Activated naive CD4-positive, alpha-beta T cell treated with anti-CD3 and anti-CD28 coated beads for 36 hours (primary cell): ENCODE results near the gene NRAP. TPM values are rescaled to one million over a fixed set of nuclear protein-coding genes. Genes with fewer than 3 reads are reported as not detected.

Experiments used
- CTCF ChIA-PET: fragments of 350-600 bp; sonication (Branson Sonifier 250); formaldehyde crosslinking; loops from one replicate; lab custom pipeline; 2021; ENCODE audit warnings: antibody characterized with exemption; lab: Charles Lee
- DNase-seq: peaks from one replicate; pipeline ENCODE4 v3.0.0-alpha.2; 2020
- H3K27ac Mint-ChIP-seq: one replicate; pipeline ENCODE4 v1.8.0; 2021; ENCODE audit warnings: mild to moderate bottlenecking, mixed read lengths
- H3K27me3 Mint-ChIP-seq: one replicate; pipeline ENCODE4 v1.8.0; 2021; ENCODE audit warnings: low read depth, mixed read lengths
- H3K36me3 Mint-ChIP-seq: one replicate; pipeline ENCODE4 v1.8.0; 2021; ENCODE audit warnings: low read depth, mixed read lengths
- H3K4me1 Mint-ChIP-seq: one replicate; pipeline ENCODE4 v1.8.0; 2021; ENCODE audit warnings: low read depth, mixed read lengths
- H3K4me3 Mint-ChIP-seq: one replicate; pipeline ENCODE4 v1.8.0; 2021; ENCODE audit warnings: mild to moderate bottlenecking, moderate library complexity, mixed read lengths
- H3K9me3 Mint-ChIP-seq: one replicate; pipeline ENCODE4 v1.8.0; 2021; ENCODE audit warnings: mixed read lengths
- intact Hi-C: fragments of 100-400 bp; cut with micrococcal nuclease; formaldehyde crosslinking; loops from one replicate; pipeline ENCODE4 v1.15.1; 2023
- total RNA-seq, 2 experiments: library from RNA; stranded (reverse); gene quantifications; one replicate each; pipeline ENCODE4 v1.2.3, GENCODE V29; 2021

Gene NRAP
- total RNA-seq, 2 experiments from 2014 or later: not detected

DNA sequence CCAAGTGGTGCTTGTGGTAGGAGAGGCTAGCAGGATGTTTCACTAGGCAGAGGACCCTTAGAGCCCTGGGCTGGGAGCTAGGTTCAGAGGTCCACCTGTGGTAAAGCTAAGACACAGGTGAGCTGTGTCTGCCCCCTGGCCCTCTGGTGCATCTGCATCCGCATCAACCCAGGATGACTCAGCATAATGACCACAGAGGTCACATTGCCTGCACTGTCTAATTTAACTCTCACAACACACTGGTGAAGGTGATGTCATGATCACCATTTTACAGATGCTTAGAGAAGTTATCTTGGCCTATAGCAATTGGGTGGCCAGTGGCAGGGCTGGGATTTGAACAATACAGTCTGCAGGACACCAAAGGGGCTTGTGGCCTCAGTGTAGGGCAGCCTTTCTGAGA, 77.9 kb downstream of the NRAP start:
- H3K9me3 Mint-ChIP-seq: no peaks in the 10 kb centered on the region
- no peaks in the 10 kb centered on the region for H3K36me3 Mint-ChIP-seq
- CTCF ChIA-PET: interaction anchor here (0.5 kb wide), 1 partner anchor 307 kb away, joined by 3 read pairs; no protein-coding TSS in a partner anchor
- H3K4me3 Mint-ChIP-seq: no peak overlapping the region
- peaks cover 18% of the 10 kb centered on the region for H3K27me3 Mint-ChIP-seq
- no peak overlapping the region for H3K27ac Mint-ChIP-seq
- DNase-seq: no peak
- intact Hi-C loops: no loop called here
- H3K4me1 Mint-ChIP-seq: no peaks in the 10 kb centered on the region

DNA sequence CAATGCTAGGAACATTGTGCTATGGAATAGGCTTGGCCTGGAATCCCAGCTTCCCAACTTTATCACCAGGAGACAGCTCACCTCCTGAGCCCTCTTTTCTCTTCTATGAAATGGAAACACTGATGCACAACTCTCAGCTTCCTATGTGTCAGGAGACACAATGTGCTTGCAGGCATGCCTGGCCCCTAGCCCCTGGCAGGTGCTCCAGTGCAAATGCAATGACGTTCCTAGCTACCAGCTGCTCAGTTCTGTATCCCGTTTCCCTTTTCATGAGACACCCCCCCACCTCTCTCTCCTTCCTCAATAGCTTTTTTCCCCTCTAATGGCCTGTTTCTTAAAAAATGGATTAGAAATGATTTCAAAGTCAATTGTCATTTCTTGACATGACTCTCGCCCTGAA, 80.3 kb downstream of the NRAP start:
- H3K27ac Mint-ChIP-seq: no peak overlapping the region
- no peaks in the 10 kb centered on the region for H3K36me3 Mint-ChIP-seq
- H3K27me3 Mint-ChIP-seq: peaks cover 19% of the 10 kb centered on the region
- intact Hi-C loops: no loop called here
- no peaks in the 10 kb centered on the region for H3K9me3 Mint-ChIP-seq
- no peaks in the 10 kb centered on the region for H3K4me1 Mint-ChIP-seq
- H3K4me3 Mint-ChIP-seq: no peak overlapping the region
- CTCF ChIA-PET: interaction anchor here (1.2 kb wide), 1 partner anchor 17 kb away, joined by 3 read pairs; no protein-coding TSS in a partner anchor
- no peak for DNase-seq

DNA sequence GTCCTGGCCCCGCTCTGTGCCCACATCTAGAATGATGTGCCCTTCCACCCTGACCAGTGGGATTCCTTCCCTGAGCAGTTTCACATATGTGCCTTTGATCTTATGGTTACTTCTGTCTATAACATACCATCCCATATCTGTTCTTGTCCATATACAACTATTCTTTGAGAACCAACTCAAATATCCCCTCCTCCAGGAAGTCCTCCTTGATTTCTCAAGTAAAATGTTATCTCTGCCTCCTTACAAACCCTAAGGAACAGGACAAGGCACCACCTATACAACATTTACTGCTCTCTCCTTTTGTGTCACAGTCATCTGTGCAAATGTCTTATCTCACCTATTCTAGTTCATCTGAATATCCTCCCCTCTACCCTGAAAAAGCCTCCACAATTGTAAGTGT, 82.7 kb downstream of the NRAP start:
- H3K4me1 Mint-ChIP-seq: no peaks in the 10 kb centered on the region
- H3K27me3 Mint-ChIP-seq: peaks cover 23% of the 10 kb centered on the region
- no peak overlapping the region for H3K27ac Mint-ChIP-seq
- no peak overlapping the region for H3K4me3 Mint-ChIP-seq
- DNase-seq: no peak
- CTCF ChIA-PET: no interaction called here
- H3K9me3 Mint-ChIP-seq: no peaks in the 10 kb centered on the region
- intact Hi-C loops: no loop called here
- no peaks in the 10 kb centered on the region for H3K36me3 Mint-ChIP-seq

DNA sequence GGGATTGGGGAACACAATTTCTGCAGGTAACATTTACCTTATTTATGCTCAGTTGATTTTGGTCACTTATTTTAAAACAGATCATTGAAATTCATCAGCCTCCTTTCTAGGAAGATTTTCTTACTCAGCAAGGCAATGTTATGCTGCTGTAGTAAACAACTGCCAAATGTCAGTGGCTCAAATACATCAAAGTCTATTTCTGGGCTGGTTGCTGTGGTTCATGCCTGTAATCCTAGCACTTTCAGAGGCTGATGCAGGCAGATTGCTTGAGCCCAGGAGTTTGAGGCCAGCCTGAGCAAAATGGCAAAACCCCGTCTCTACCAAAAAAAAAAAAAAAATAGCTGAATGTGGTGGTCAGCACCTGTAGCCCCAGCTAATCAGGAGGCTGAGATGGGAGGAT, 85.1 kb downstream of the NRAP start:
- peaks cover 21% of the 10 kb centered on the region for H3K27me3 Mint-ChIP-seq
- H3K27ac Mint-ChIP-seq: no peak overlapping the region
- H3K4me3 Mint-ChIP-seq: no peak overlapping the region
- no peaks in the 10 kb centered on the region for H3K9me3 Mint-ChIP-seq
- intact Hi-C loops: no loop called here
- no peaks in the 10 kb centered on the region for H3K36me3 Mint-ChIP-seq
- CTCF ChIA-PET: no interaction called here
- no peak for DNase-seq
- no peaks in the 10 kb centered on the region for H3K4me1 Mint-ChIP-seq

GRCh38 chr10:113576852-113577251, 87.0 kb downstream of the NRAP start:
- CTCF ChIA-PET: no interaction called here

GRCh38 chr10:113573368-113573767, 90.5 kb downstream of the NRAP start:
- no peak for DNase-seq
- Mint-ChIP-seq H3K27me3 (peaks cover 8% of the 10 kb centered on the region), H3K4me3 (no peak overlapping the region)

More at GRCh38 chr10:113576852-113577251, 87.0 kb downstream of the NRAP start:
- no peaks in the 10 kb centered on the region for H3K4me1 Mint-ChIP-seq
- H3K36me3 Mint-ChIP-seq: no peaks in the 10 kb centered on the region
- H3K27ac Mint-ChIP-seq: no peak overlapping the region
- H3K9me3 Mint-ChIP-seq: no peaks in the 10 kb centered on the region
- DNase-seq: peak; percentile 22
- H3K27me3 Mint-ChIP-seq: peaks cover 14% of the 10 kb centered on the region
- no peak overlapping the region for H3K4me3 Mint-ChIP-seq
- intact Hi-C loops: no loop called here

DNA sequence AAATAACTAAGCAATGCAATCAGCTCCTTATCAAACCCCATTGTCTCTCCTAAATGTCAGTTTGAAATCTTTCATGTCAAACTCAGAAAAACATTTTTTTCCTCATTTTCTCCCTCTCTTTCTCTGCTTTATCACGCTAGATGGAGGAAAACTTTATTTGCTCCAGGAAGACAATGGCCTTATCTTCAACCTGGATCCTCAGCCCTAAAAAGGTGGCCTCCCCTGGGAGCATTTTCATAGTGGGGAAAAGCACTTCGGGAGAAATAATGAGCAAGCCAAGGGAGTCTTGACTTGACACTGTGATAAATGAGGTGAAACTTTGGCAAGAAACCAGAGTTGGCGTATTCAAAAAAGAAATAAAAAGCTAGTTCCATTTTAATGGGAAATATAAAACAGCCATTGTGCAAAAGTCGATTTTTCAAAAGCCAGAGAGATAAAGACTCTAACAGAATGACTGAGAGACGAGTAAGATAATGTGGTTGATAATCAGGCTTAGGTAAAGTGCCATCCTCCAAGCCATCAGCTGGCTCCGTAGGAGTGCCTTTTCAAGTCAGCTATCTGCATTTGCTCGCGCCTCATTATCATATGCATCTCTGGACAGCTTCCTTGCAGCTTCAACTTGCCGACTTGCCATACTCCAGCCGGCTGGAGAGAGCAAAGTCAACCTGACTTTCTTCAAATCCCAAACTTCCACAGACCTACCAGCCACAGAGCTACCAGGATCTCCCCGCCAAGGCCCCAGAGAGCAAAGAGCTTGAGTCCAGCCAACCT, 91.1 kb downstream of the NRAP start:
- H3K27me3 Mint-ChIP-seq: peaks cover 8% of the 10 kb centered on the region
- intact Hi-C loops: no loop called here
- no peaks in the 10 kb centered on the region for H3K9me3 Mint-ChIP-seq
- DNase-seq: no peak
- no peak overlapping the region for H3K4me3 Mint-ChIP-seq
- H3K27ac Mint-ChIP-seq: no peak overlapping the region
- H3K4me1 Mint-ChIP-seq: no peaks in the 10 kb centered on the region
- no peaks in the 10 kb centered on the region for H3K36me3 Mint-ChIP-seq
- CTCF ChIA-PET: interaction anchor here (2.6 kb wide), 1 partner anchor 9 kb away, joined by 11 read pairs; no protein-coding TSS in a partner anchor

More at GRCh38 chr10:113573368-113573767, 90.5 kb downstream of the NRAP start:
- CTCF ChIA-PET: interaction anchor here (2.6 kb wide), 1 partner anchor 10 kb away, joined by 11 read pairs; no protein-coding TSS in a partner anchor
- Mint-ChIP-seq H3K9me3 (no peaks in the 10 kb centered on the region), H3K27ac (no peak overlapping the region), H3K36me3 (no peaks in the 10 kb centered on the region), H3K4me1 (no peaks in the 10 kb centered on the region)
- intact Hi-C loops: no loop called here

DNA sequence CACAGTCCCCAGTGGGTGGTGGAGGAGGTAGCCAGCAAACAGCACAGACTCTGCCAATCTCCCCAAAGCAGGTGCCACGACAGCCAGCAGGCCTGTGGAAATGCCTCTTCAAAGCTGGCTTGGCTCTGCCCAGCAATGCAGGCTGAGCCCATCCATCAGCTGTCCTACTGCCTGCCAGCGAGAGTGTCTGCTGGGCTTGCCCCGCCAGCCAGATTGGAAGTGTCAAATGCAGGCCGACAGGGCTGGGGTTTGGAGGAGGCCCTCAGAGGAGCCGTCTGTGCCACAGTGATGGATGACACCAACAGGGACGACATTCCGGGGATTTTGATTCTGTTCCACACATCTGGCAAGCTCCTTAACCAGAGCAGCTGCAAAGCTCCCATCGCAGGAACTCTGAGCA, 94.3 kb downstream of the NRAP start:
- no peak for DNase-seq
- Mint-ChIP-seq H3K4me3 (no peak overlapping the region), H3K36me3 (no peaks in the 10 kb centered on the region), H3K27me3 (no peaks in the 10 kb centered on the region), H3K4me1 (no peaks in the 10 kb centered on the region), H3K9me3 (no peaks in the 10 kb centered on the region), H3K27ac (no peak overlapping the region)
- intact Hi-C loops: no loop called here
- CTCF ChIA-PET: no interaction called here

DNA sequence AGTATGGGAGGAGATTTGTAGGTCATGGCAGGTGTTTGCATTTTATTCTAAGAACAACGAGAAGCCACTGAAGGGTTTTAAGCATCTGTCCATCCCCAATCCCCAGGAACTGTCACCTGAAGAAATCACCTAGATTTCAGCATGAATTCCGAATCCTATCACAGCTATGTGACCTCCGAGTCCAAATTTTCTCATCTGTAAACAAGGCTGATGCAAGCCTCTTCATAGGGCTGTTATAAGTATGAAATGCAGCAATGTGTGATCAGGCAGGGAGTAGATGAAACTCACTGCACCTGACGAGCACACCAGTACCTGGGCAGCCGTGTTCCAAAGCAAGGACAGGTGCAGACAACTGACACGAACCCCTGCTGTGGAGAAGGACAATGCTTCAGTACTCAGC, 97.0 kb downstream of the NRAP start:
- no peaks in the 10 kb centered on the region for H3K9me3 Mint-ChIP-seq
- H3K4me1 Mint-ChIP-seq: peaks cover 2% of the 10 kb centered on the region
- CTCF ChIA-PET: interaction anchor here (1.0 kb wide), 1 partner anchor 17 kb away, joined by 3 read pairs; no protein-coding TSS in a partner anchor
- DNase-seq: no peak
- no peaks in the 10 kb centered on the region for H3K36me3 Mint-ChIP-seq
- no peaks in the 10 kb centered on the region for H3K27me3 Mint-ChIP-seq
- intact Hi-C loops: no loop called here
- no peak overlapping the region for H3K27ac Mint-ChIP-seq
- no peak overlapping the region for H3K4me3 Mint-ChIP-seq

GRCh38 chr10:113565364-113565763, 98.5 kb downstream of the NRAP start:
- Mint-ChIP-seq H3K9me3 (no peaks in the 10 kb centered on the region), H3K4me3 (no peak overlapping the region), H3K27ac (no peak overlapping the region), H3K27me3 (no peaks in the 10 kb centered on the region), H3K4me1 (peaks cover 2% of the 10 kb centered on the region), H3K36me3 (no peaks in the 10 kb centered on the region)
- no peak for DNase-seq
- CTCF ChIA-PET: no interaction called here
- intact Hi-C loops: no loop called here

DNA sequence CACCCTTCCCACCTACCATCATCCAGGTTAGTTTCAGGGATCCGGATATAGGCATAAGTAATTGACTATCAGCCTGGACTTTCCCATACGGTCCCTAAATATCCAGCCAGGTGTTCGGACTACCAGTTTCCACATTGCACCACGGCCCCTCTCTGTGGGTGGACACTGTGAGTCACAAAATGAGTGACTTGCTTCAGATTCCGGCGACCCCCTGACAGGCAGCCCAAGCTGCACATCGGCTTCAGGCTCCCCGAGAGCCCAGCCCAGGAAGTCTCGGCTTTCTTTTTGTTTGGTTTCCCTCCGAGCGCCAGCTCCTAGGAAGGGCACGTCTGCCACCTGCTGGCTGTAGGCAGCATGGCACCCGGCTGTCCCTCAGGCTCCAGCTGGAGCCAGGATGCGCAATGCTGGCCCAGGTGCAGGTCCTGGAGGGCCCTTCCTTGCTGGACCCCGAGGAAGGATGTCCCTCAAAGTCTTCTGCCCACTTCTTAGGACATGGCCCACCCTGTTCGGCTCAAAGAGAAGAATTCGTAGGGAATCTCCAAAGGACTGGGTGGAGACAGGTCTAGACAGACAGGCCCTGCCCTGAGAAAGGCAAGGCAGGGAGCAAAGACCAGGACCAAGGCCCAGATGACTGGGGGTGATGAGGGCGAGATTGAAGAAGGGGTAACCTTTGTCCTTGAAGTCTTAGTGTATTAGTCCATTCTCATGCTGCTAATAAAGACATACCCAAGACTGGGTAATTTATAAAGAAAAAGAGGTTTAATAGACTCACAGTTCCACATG, 100.3 kb downstream of the NRAP start:
- Mint-ChIP-seq H3K9me3 (no peaks in the 10 kb centered on the region), H3K36me3 (no peaks in the 10 kb centered on the region), H3K27ac (no peak overlapping the region), H3K4me3 (peak overlapping the region; percentile 57), H3K27me3 (no peaks in the 10 kb centered on the region), H3K4me1 (peaks cover 2% of the 10 kb centered on the region)
- peak; percentile 81 for DNase-seq
- intact Hi-C loops: loop anchor here (1.0 to 5.0 kb wide), 6 partner anchors 42 to 1088 kb away; no protein-coding TSS in a partner anchor
- CTCF ChIA-PET: interaction anchor here (0.6 to 2.4 kb wide), 13 partner anchors 9 to 1091 kb away, joined by 3 to 11 read pairs (median 4); no protein-coding TSS in a partner anchor

DNA sequence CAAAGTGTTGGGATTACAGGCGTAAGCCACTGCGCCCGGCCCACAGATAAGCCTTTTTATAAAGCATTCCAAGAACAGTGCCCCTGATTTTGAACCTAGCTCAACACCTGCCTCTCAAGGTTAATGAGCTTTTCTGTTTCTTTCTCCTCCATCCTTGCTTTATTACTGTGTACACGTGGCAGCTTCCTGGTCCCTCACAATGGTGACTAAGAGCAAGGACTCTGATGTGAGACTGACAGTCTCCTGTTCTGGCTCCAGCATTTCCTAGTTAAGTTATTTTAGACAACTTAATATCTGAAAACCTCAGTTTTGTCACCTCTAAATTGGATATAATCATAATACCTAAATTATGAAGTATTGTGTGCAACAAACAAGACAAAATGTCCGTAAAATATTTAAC, 101.1 kb downstream of the NRAP start:
- DNase-seq: no peak
- CTCF ChIA-PET: interaction anchor here (0.6 to 2.4 kb wide), 11 partner anchors 9 to 1091 kb away, joined by 3 to 11 read pairs (median 3); no protein-coding TSS in a partner anchor
- peaks cover 8% of the 10 kb centered on the region for H3K4me1 Mint-ChIP-seq
- H3K36me3 Mint-ChIP-seq: no peaks in the 10 kb centered on the region
- H3K4me3 Mint-ChIP-seq: no peak overlapping the region
- no peaks in the 10 kb centered on the region for H3K9me3 Mint-ChIP-seq
- intact Hi-C loops: loop anchor here (1.0 to 5.0 kb wide), 6 partner anchors 41 to 1087 kb away; no protein-coding TSS in a partner anchor
- H3K27ac Mint-ChIP-seq: no peak overlapping the region
- H3K27me3 Mint-ChIP-seq: peaks cover 3% of the 10 kb centered on the region
